ENCODE measurements around the gene ZG16B.

Gene ZG16B

DNA sequence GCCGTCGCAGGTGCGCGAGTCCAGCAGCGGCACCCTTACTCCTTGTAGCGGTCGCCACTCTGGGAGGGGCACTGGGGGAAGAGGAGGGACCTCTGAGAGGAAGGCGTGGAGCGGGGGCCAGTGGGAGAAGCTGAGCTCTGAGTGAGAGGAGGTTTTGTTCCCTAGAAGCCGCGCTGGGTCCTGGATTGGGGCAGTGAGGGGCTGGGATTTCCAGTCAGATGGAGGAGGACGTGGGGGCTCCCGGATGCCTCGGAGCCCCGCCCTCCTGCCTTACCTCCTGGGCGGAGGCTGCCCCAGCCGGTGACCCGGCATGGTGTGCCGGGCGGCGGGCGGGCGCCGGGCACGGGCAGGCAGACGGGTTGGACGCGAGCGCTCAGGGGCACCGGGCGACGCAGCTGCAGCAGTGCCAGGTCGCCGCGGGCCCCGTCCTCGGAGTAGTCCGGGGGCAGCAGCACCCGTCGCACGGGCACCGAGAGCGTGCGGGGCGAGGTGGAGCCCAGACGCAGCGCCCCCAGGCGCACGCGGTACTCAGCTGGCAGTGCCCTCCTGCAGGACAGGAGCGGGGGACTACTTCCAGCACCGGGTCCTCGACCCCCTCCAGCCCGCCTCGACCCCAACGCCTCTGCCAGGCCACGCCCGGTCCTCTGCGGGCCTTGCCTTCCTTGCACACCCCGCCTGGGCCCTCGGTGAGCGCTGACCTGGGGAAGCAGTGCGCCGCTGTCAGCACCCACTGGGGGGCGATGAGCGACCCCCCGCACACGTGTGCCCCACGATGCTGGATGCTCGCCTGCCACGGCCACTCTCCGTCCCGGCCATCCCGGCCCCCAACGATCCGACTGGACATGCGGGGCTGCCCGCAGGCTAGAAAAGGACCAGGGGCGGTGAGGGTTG is 44.8 kb upstream of the ZG16B start:
- Histone ChIP-seq H3K27me3 (replicated peaks) (peaks cover 38% of the 10 kb centered on the region), H3K4me3 (ENCODE audit: low read depth, low read length) (no peak overlapping the region), H3K27ac (no peak overlapping the region), H3K36me3 (replicated peaks) (no peaks in the 10 kb centered on the region)
- no peak for DNase-seq
- TF ChIP-seq, protein P1, sequence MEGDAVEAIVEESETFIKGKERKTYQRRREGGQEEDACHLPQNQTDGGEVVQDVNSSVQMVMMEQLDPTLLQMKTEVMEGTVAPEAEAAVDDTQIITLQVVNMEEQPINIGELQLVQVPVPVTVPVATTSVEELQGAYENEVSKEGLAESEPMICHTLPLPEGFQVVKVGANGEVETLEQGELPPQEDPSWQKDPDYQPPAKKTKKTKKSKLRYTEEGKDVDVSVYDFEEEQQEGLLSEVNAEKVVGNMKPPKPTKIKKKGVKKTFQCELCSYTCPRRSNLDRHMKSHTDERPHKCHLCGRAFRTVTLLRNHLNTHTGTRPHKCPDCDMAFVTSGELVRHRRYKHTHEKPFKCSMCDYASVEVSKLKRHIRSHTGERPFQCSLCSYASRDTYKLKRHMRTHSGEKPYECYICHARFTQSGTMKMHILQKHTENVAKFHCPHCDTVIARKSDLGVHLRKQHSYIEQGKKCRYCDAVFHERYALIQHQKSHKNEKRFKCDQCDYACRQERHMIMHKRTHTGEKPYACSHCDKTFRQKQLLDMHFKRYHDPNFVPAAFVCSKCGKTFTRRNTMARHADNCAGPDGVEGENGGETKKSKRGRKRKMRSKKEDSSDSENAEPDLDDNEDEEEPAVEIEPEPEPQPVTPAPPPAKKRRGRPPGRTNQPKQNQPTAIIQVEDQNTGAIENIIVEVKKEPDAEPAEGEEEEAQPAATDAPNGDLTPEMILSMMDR (IDR thresholded peaks at IDR 0.05; ENCODE audit: low read depth, low read length, missing control alignments), result peak; percentile 24
- in situ Hi-C loops (cut with HindIII; ENCODE audit: low pct_ligation_motif_present, low sequenced_read_pairs), result no loop called here

DNA sequence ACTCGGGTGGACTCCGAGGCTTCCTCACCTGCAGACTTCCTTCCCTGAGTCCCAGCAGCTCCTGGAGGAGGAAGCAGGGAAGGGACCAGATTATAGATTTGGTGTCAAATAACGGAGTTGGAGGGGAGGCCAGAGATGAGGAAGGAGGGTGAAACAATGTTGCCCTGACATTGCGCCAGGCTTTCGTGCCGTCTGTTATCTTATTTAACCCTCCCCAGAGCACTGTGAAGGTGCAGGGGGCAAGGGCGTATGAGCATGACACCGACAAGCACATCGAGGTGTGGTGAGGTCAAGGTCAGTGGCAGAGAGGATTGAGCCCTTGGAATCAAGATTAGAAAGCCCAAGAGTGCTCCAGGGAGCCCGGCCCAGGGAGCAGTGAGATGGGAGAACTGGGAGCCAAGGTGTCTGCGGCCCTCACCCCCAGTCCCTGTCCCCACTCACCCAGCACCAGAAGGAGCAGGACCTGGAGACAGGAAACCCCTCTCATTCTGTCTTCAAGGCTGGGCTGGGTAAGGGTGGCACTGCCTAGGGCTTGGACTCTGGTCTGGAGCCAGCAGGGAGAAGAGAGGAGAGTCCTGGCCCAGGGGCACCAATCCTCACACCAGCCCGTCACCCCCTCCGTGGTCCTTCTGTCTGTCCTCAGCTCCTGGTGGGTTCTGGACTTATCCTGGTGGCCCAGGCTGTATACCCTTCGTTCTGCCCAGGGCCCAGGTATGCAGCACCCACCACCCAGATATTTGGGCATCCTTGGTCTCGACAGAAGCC is 43.9 kb upstream of the ZG16B start:
- TF ChIP-seq, protein P1 (IDR thresholded peaks at IDR 0.05; ENCODE audit: low read depth, low read length, missing control alignments), result no peak
- Histone ChIP-seq H3K27me3 (replicated peaks) (peaks cover 47% of the 10 kb centered on the region), H3K4me3 (ENCODE audit: low read depth, low read length) (no peak overlapping the region), H3K36me3 (replicated peaks) (no peaks in the 10 kb centered on the region), H3K27ac (no peak overlapping the region)
- DNase-seq, result no peak
- in situ Hi-C loops (cut with HindIII; ENCODE audit: low pct_ligation_motif_present, low sequenced_read_pairs), result no loop called here

DNA sequence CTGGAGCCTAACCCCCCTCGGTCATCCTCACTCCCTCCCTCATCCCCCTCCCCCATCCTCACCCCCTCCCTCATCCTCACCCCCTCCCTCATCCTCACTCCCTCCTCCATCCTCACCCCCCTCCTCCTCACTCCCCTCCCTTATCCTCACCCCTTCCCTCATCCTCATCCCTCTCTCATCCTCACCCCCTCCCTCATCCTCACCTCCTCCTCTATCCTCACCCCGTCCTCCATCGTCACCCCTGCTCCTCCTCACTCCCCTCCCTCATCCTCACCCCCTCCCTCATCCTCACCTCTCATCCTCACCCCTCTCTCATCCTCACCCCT is 43.3 kb upstream of the ZG16B start:
- H3K27ac ChIP-seq, result no peak overlapping the region
- no peaks in the 10 kb centered on the region for H3K36me3 ChIP-seq (replicated peaks)
- H3K4me3 ChIP-seq (ENCODE audit: low read depth, low read length), result no peak overlapping the region
- in situ Hi-C loops (cut with HindIII; ENCODE audit: low pct_ligation_motif_present, low sequenced_read_pairs), result no loop called here
- no peak for DNase-seq
- TF ChIP-seq, protein P1 (IDR thresholded peaks at IDR 0.05; ENCODE audit: low read depth, low read length, missing control alignments), result no peak
- peaks cover 47% of the 10 kb centered on the region for H3K27me3 ChIP-seq (replicated peaks)

DNA sequence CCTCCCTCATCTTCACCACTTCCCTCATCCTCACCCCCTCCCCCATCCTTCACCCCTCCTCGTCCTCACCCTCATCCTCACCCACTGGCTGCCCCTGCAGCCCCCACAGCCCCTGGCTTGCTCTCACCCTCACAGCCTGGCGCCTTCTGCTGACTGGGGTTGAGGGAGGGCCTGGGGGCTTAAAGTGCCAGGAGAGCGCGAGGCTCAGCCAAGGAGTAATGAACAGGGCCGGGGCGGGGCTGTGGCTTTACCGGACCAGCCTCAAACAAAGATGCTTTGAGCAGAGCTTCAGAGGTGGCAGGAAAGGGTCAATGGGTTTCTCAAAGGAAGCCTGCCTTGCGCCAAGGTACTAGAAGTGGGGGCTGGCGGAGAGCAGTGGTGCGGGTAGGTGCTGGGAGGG is 42.7 kb upstream of the ZG16B start, which contains the start of gene PRSS33:
PRSS33 (minus strand) TSS at position 155 of the 400 bp plus-strand sequence. CDS start 1,013 bp downstream, outside the sequence.
- DNase-seq, result no peak
- peaks cover 47% of the 10 kb centered on the region for H3K27me3 ChIP-seq (replicated peaks)
- no peaks in the 10 kb centered on the region for H3K36me3 ChIP-seq (replicated peaks)
- in situ Hi-C loops (cut with HindIII; ENCODE audit: low pct_ligation_motif_present, low sequenced_read_pairs), result no loop called here
- H3K4me3 ChIP-seq (ENCODE audit: low read depth, low read length), result no peak within 1 kb of the TSS
- TF ChIP-seq, protein P1 (IDR thresholded peaks at IDR 0.05; ENCODE audit: low read depth, low read length, missing control alignments), result no peak
- no peak within 1 kb of the TSS for H3K27ac ChIP-seq

DNA sequence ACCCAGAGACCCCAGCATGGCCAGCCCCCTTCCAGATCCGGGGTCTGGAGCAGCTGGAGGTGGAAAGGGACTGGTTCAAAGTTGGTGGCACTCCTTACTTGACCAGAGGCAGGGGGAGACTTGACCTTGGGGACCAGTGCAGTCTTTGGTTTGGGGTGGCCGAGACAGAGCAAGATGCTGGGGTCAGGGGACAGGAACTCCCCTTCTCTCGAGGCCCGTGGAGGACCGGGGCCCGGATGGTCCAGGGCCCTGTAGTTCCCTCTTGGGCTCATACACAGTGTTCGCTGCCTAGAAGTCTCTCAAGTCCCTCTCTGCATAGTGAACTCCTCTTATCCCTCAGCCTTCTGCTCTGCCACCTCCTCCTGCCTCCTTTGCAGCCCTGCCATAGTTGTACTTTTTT is 42.1 kb upstream of the ZG16B start:
- in situ Hi-C loops (cut with HindIII; ENCODE audit: low pct_ligation_motif_present, low sequenced_read_pairs), result no loop called here
- no peak for DNase-seq
- Histone ChIP-seq H3K4me3 (ENCODE audit: low read depth, low read length) (no peak overlapping the region), H3K36me3 (replicated peaks) (no peaks in the 10 kb centered on the region), H3K27me3 (replicated peaks) (peaks cover 47% of the 10 kb centered on the region), H3K27ac (no peak overlapping the region)
- TF ChIP-seq, protein P1 (IDR thresholded peaks at IDR 0.05; ENCODE audit: low read depth, low read length, missing control alignments), result no peak

Data from brain microvascular endothelial cell (primary cell).